HepG2 (cell line): ENCODE measurements around the gene SCP2D1. TPM values are rescaled to one million over a fixed set of nuclear protein-coding genes. Genes with fewer than 3 reads are reported as not detected.

Experiments
- ATAC-seq: fragments of 200-7000 bp; cut with Tn5 transposase; 3 replicates; pipeline ENCODE4 v1.9.1; 2020; ENCODE audit warnings: mild to moderate bottlenecking, moderate library complexity
- BruUV-seq: library from RNA; stranded (reverse); fragments of 400-500 nt; replicated peaks from 2 replicates; lab custom pipeline; 2021; lab: Mats Ljungman, UMichigan
- CTCF ChIA-PET: fragments of 300-600 bp; formaldehyde crosslinking; extraction: SDS; loops from one replicate; lab custom pipeline; 2021; ENCODE audit warnings: low total read pairs, inconsistent platforms, low intra/inter-chr PET ratio; lab: Yijun Ruan, JAX
- POLR2A ChIA-PET: fragments of 350-600 bp; sonication (Branson Sonifier 250); formaldehyde crosslinking; loops from one replicate; lab custom pipeline; 2020; ENCODE audit warnings: antibody characterized with exemption, inconsistent platforms; lab: Yijun Ruan, JAX
- DNase-seq: peaks from one replicate; pipeline ENCODE4 v3.0.0-alpha.2; 2015; ENCODE audit warnings: low spot score
- FAIRE-seq: peaks from 3 replicates; lab custom pipeline; 2011; peaks lifted over from hg19 to GRCh38; lab: Jason Lieb, UNC
- H2AFZ ChIP-seq: one replicate; pipeline ENCODE4 v1.6.1; 2011; ENCODE audit warnings: low read length, inconsistent platforms
- H3K27ac ChIP-seq: fragments of 300-600 bp; 3 replicates; pipeline ENCODE4 v1.8.0; 2011; ENCODE audit warnings: mixed run types, mild to moderate bottlenecking, mixed read lengths, low read length, inconsistent platforms; ENCODE audit not compliant: insufficient read depth; ENCODE audit errors: extremely low read length
- H3K27me3 ChIP-seq, 2 experiments: fragments of 200-600 bp in 1 of 2; 2 replicates in 1 of 2; 3 replicates in 1 of 2; pipeline versions ENCODE4 v1.6.0 to v1.8.0; 2011; ENCODE audit warnings: low read length in 2 of 2, mild to moderate bottlenecking in 2 of 2, moderate library complexity in 2 of 2, inconsistent platforms in 1 of 2; ENCODE audit not compliant: insufficient read depth in 2 of 2, control insufficient read depth in 1 of 2
- H3K36me3 ChIP-seq, 2 experiments: fragments of 200-600 bp in 1 of 2; replicated peaks in 1 of 2; 2 replicates in 1 of 2; 3 replicates in 1 of 2; pipeline versions ENCODE4 v1.5.1 to v1.8.0; 2011; ENCODE audit warnings: low read length in 2 of 2, inconsistent platforms in 1 of 2; ENCODE audit not compliant: insufficient read depth in 2 of 2, control insufficient read depth in 1 of 2
- H3K4me1 ChIP-seq: 2 replicates; pipeline ENCODE4 v1.5.1; 2012; ENCODE audit warnings: low read length, inconsistent platforms; ENCODE audit not compliant: insufficient read depth
- H3K4me2 ChIP-seq: 2 replicates; pipeline ENCODE4 v1.6.0; 2011; ENCODE audit warnings: low read depth, low read length, inconsistent platforms
- H3K4me3 ChIP-seq, 3 experiments: fragments of 200-600 bp in 1 of 3; sonication (generic), shearing (Covaris generic) in 1 of 3; replicated peaks in 1 of 3; 2 replicates each; pipeline ENCODE4 v1.5.1; 2011 to 2016; ENCODE audit warnings: low read length in 3 of 3, inconsistent platforms in 2 of 3, low read depth in 2 of 3, mild to moderate bottlenecking in 2 of 3, control low read depth in 1 of 3, mixed read lengths in 1 of 3; ENCODE audit not compliant: insufficient read depth in 1 of 3
- H3K79me2 ChIP-seq: one replicate; pipeline ENCODE4 v1.6.1; 2011; ENCODE audit warnings: low read length, inconsistent platforms; ENCODE audit not compliant: insufficient read depth
- H3K9ac ChIP-seq: 2 replicates; pipeline ENCODE4 v1.6.0; 2011; ENCODE audit warnings: mild to moderate bottlenecking, low read depth, low read length, inconsistent platforms; ENCODE audit not compliant: insufficient read depth
- H3K9me3 ChIP-seq: 2 replicates; pipeline ENCODE4 v1.5.1; 2012; ENCODE audit warnings: mild to moderate bottlenecking, low read length
- H4K20me1 ChIP-seq: 2 replicates; pipeline ENCODE4 v1.6.0; 2011; ENCODE audit warnings: inconsistent platforms, mild to moderate bottlenecking, low read length, moderate library complexity; ENCODE audit not compliant: insufficient read depth
- MAFF ChIP-seq: IDR thresholded peaks from 2 replicates; pipeline ENCODE4 v1.6.1; 2011; ENCODE audit warnings: low read depth, low read length, improper control_type of control experiment
- MAFK ChIP-seq, 2 experiments: IDR thresholded peaks in 1 of 2; conservative IDR thresholded peaks in 1 of 2; 2 replicates each; pipeline ENCODE4 v1.6.1; 2011; ENCODE audit warnings: improper control_type of control experiment in 2 of 2, low read length in 2 of 2
- ZNF331 ChIP-seq: sonication (generic); formaldehyde crosslinking; IDR thresholded peaks from 2 replicates; pipeline ENCODE4 v1.4.0; 2020; ENCODE audit warnings: missing genetic modification reagents
- WGBS: methylation state at CpG from one replicate; pipeline ENCODE4 v1.1.6; 2017; ENCODE audit warnings: low lambda C conversion rate; 5-methylcytosine and 5-hydroxymethylcytosine counted together
- in situ Hi-C: cut with HindIII; loops from 2 replicates; pipeline ENCODE4 v1.10.0; 2017; ENCODE audit warnings: low pct_unique_long_range_greater_than_20kb; ENCODE audit not compliant: extremely low pct_ligation_motif_present
- intact Hi-C: fragments of 100-400 bp; cut with micrococcal nuclease; formaldehyde crosslinking; loops from one replicate; pipeline ENCODE4 v1.10.0; 2022; ENCODE audit not compliant: unreplicated experiment
- polyA plus RNA-seq, 8 experiments: library from polyadenylated mRNA; depleted of rRNA in 3 of 8; stranded (reverse) in 7 of 8; unstranded in 1 of 8; fragments of >200 nt; fragmentation: Illumina TruSeq in 4 of 8; extraction: Trizol in 4 of 8; gene quantifications; 2 replicates each; pipeline versions ENCODE4 v1.2.1 to v1.2.3, GENCODE V29; 2011 to 2016; ENCODE audit warnings: low read depth in 4 of 8, missing spikeins in 1 of 8, mixed read lengths in 1 of 8; ENCODE audit not compliant: insufficient read depth in 1 of 8
- total RNA-seq, 5 experiments: library from RNA; depleted of rRNA; stranded (reverse); fragments of >200 nt; fragmentation: Illumina TruSeq; extraction: Trizol; gene quantifications; 2 replicates each; pipeline ENCODE4 v1.2.3, GENCODE V29; 2016; ENCODE audit warnings: low read depth in 1 of 5
- TF ChIP-seq, protein P1 (sequence below): sonication (generic); formaldehyde crosslinking; IDR thresholded peaks from 2 replicates; pipeline ENCODE4 v1.4.0; 2020; ENCODE audit warnings: mild to moderate bottlenecking, low read depth, missing genetic modification reagents
- TF ChIP-seq, protein P2 (sequence below): sonication (generic); formaldehyde crosslinking; IDR thresholded peaks from 2 replicates; pipeline ENCODE4 v1.5.0; 2020; ENCODE audit warnings: missing genetic modification reagents

SCP2D1 gene
- total and polyA plus RNA-seq, 2 of the 13 experiments (the other 11 are each of a cell fraction or from before 2014, with no cell fraction given): not detected

DNA sequence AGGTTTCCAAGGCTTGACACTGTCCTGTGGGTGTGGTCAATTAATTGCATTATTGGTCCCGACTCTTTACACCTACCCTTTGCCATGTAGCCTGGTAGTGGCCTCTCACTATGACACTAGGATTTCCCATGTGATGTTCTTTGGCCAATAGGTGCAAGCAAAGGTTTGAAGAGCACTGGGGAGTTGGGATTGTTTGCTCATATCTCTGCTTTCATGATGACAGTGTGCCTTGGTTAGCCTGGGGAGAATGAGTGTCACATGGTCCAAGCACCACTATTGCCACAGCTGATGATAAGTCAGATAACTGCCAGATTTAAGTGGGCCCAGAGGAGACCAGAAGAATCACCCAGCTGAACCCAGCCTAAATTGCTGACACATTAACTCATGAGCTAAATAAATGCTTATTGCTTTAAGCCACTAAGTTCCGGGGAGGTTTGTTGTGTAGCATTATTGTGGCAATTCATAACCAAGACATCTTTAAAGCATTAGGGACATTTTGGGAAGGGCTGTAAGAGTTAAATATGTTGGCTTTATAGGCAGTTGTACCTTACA is 17.2 kb upstream of the SCP2D1 start:
- no peaks in the 10 kb centered on the region for H3K36me3 ChIP-seq
- H3K9me3 ChIP-seq: peaks cover 7% of the 10 kb centered on the region; the same call in 1 of the 2 replicates
- no peak overlapping the region for H3K9ac ChIP-seq
- intact Hi-C loops: no loop called here
- no peak overlapping the region for H3K4me3 ChIP-seq
- H2AFZ ChIP-seq: no peak overlapping the region
- no peaks in the 10 kb centered on the region; a peak in 1 of 5 replicates for H3K27me3 ChIP-seq
- H3K79me2 ChIP-seq: no peaks in the 10 kb centered on the region
- TF ChIP-seq MAFF (peak; percentile 51), ZNF331 (CRISPR knock-in tag) (peak; percentile 99), MAFK (conservative IDR thresholded peaks at IDR 0.05 in 1 of 2, IDR thresholded peaks at IDR 0.05 in 1 of 2; ENCODE audit: low read length in 2 of 2) (peak in 1 of 2 experiments; percentile 68; a peak in 3 of 4 replicates)
- TF ChIP-seq, protein P1, sequence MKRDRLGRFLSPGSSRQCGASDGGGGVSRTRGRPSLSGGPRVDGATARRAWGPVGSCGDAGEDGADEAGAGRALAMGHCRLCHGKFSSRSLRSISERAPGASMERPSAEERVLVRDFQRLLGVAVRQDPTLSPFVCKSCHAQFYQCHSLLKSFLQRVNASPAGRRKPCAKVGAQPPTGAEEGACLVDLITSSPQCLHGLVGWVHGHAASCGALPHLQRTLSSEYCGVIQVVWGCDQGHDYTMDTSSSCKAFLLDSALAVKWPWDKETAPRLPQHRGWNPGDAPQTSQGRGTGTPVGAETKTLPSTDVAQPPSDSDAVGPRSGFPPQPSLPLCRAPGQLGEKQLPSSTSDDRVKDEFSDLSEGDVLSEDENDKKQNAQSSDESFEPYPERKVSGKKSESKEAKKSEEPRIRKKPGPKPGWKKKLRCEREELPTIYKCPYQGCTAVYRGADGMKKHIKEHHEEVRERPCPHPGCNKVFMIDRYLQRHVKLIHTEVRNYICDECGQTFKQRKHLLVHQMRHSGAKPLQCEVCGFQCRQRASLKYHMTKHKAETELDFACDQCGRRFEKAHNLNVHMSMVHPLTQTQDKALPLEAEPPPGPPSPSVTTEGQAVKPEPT: no peak
- TF ChIP-seq, protein P2, sequence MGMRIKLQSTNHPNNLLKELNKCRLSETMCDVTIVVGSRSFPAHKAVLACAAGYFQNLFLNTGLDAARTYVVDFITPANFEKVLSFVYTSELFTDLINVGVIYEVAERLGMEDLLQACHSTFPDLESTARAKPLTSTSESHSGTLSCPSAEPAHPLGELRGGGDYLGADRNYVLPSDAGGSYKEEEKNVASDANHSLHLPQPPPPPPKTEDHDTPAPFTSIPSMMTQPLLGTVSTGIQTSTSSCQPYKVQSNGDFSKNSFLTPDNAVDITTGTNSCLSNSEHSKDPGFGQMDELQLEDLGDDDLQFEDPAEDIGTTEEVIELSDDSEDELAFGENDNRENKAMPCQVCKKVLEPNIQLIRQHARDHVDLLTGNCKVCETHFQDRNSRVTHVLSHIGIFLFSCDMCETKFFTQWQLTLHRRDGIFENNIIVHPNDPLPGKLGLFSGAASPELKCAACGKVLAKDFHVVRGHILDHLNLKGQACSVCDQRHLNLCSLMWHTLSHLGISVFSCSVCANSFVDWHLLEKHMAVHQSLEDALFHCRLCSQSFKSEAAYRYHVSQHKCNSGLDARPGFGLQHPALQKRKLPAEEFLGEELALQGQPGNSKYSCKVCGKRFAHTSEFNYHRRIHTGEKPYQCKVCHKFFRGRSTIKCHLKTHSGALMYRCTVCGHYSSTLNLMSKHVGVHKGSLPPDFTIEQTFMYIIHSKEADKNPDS (CRISPR knock-in tag): no peak
- ChIA-PET CTCF (no interaction called here), POLR2A (no interaction called here)
- DNase-seq (no peak), FAIRE-seq (no peak), ATAC-seq (no peak)
- no peak overlapping the region for H3K4me2 ChIP-seq
- H3K27ac ChIP-seq: no peak overlapping the region
- in situ Hi-C loops: no loop called here
- H4K20me1 ChIP-seq: no peaks in the 10 kb centered on the region
- no TSS peak for BruUV-seq
- 67% methylated on average over 2 of the region's 2 CpGs for WGBS
- H3K4me1 ChIP-seq: peaks cover 16% of the 10 kb centered on the region
